NK-92 treated with Interleukin-12 subunit alpha and Interleukin-12 subunit beta, amount 100 ng/mL, for 24 hours (cell line): Measurements from ENCODE around the gene HPX.

Experiments used
- DNase-seq: peaks from one replicate; lab custom pipeline; 2025; lab: John Stamatoyannopoulos, UW

Gene HPX

DNA sequence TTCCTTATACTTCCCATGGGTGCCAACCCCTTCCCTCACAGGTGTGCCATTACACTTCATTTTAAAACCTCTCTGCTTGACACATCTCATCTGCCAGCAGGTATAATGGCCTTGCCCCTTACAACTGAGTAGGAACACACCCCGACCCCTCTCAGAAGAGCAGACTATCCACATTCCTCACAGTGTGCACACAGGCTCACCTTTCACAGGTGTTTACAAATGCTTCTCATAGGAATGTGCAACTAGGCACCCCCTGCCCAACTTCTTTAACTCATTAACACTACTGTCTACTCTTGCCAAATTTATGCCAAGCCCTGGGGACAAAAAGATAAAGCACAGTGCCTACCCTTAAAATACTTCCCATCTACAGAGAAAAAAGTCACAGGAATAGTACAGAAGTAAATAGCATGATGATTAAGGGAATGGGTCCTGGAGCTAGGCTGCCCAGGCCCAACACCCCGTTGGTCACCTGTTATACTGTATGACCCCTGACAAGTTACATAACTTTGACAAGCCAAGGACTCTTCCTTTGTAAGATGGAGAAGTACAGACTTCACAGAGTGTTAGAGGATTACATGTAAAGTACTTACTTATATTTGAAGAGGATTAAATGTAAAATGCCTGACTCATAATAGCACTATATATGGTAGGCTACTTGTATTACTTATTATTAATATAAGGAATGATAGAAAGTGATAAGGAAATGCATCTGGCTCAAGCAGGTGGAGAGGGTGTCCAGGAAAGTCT lies 17.7 kb upstream of the HPX start:
- DNase-seq: no peak

DNA sequence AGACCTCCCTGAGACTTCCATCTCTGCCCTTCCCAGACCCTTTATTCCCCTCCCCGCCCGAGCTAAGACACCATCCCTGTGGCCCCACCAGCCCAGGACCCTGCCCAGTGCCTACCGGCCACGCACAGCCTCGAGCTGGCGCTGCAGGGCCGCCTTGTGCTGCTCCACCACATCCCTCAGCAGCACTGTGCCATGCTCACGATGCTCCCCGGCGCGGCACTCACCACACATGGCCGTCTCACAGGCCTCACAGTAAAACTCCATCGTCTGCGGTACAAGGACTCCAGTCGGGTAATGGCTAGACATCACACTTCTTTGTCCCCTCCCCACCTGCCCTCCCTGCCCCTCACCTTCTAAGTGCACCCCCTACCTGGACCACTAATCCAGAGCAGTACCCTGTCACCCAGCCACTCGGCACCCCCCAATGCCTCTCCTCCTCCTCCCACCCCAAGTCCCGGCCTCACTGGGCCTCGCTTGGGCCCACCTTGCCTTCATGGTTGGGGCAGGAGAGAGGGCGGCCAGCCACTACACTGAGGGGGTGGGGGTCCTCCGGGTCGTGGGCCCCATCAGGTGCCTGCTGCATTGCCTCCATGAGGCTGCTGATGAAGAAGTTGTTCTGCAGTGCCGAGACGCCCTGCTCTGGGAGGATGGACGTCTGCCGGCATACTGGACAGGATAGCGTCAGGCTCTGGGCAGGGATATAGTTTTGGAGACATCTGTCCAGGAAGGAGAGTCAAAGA lies 17.0 kb upstream of the HPX start:
- DNase-seq: no peak

GRCh38 chr11:6456361-6457073 lies 15.7 kb upstream of the HPX start:
- DNase-seq: no peak

DNA sequence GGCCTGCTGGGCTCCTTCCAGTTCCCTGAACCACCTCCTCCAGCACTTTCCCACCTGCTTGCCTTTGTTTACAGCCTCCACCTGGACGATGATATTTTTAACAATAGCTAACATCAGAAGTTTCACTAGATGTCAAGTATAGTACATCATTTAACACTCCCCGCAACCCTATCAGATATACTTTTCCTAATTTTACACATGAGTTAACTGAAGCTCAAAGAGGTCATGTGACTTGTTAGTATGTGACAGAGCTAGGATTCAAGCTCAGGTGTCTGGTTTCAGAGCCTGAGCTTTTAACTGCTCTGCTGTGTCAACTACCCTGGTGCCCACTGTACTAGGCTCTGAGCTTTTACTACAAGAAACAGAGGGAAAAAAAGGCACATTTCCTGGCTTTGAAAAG lies 14.3 kb upstream of the HPX start:
- DNase-seq: no peak

- DNase-seq: no peak
These were observed 12.4 kb upstream of the HPX start for GRCh38 chr11:6453152-6453551.

DNA sequence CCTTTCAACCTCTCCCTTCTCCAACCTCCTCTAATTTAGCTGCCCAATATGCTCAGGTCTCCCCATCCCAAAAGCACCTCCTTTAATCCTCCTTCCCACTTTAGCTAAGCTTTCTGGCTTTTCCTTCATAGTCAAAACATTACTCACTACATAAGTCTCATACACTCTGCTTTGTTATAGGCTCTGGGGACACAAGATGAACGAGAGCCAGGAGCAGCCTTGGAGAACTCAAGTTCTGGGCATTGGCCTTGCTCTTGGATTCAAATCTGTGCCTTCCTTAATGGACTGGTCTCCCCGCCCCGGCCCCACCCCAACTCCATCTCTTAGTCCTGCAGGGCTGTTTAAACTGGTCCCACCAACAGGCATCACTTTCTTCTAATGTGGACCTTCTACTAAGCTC lies 11.4 kb upstream of the HPX start:
- no peak for DNase-seq

- DNase-seq: no peak
These were observed 7.8 kb upstream of the HPX start for GRCh38 chr11:6448574-6448973.

GRCh38 chr11:6443269-6444003 lies 2.6 kb upstream of the HPX start:
- DNase-seq: peak; percentile 30

- no peak for DNase-seq
These were observed 1.7 kb upstream of the HPX start for GRCh38 chr11:6442441-6442840.

GRCh38 chr11:6438979-6439571 lies 1.7 kb downstream of the HPX start:
- DNase-seq: no peak

DNA sequence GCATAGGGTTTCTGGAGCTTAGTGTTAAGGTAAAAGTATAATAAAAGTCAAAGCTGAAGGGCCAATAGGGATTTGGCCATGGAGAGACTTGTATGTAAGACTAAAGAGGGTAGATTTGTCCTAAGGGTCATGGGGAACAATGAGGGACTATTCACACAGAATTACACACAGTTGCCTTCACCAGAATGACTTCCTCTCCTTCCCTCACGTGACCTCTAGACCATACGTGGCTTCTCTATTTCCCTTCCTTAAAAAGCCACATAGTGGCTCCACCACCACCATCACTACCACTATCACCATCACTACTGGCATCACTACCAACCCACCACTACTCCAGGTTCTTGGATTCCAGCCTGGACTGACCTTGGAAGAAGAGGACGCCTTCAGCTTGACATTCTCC lies 2.8 kb downstream of the HPX start:
- DNase-seq: no peak

DNA sequence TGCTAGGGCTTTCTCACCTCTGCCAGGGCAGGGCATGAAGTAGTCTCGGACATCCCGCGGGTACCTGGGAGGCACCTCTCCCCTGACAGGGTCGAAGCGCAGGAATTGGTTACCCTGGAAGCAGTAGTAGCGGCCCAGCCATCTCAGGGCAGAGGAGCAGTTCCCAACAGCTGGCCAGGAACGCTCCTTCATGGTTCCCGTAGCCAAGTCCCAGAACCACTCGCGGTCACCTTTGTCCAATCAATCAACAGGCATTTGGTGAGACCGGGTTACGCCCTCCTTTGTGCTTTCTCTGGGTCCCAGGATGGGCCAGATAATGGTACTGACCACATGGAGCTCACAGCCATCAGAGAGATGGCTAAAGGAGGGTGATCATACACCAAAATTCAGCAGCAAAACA lies 3.4 kb downstream of the HPX start:
- DNase-seq: no peak

DNA sequence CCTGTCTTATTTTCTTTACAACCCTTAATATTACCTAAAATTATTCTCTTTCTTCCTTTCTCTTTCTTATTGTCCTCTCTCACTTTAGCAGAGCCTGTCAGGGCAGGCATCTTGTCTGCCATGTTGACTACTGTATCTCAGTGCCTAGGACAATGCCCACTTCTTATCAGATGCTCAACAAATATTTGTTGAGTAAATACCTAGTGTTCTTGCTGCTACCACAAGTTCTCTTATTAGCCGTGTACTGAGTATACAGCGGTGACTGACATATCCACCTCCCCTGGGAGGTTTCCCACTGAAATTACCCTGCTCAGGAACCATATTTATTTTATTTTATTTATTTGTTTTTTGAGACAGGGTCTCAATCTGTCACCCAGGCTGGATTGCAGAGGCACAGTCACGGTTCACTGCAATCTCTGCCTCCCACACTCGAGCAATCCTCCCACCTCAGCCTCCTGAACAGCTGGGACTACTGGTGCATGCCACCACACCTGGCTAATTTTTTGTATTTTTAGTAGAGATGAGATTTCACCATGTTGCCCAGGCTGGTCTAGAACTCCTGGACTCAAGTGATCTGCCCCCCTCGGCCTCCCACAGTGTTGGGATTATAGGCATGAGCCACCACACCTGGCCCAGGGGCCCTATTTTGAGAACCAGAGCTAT lies 6.7 kb downstream of the HPX start:
- no peak for DNase-seq

- no peak for DNase-seq
These were observed 8.9 kb downstream of the HPX start for GRCh38 chr11:6431861-6432260.

DNA sequence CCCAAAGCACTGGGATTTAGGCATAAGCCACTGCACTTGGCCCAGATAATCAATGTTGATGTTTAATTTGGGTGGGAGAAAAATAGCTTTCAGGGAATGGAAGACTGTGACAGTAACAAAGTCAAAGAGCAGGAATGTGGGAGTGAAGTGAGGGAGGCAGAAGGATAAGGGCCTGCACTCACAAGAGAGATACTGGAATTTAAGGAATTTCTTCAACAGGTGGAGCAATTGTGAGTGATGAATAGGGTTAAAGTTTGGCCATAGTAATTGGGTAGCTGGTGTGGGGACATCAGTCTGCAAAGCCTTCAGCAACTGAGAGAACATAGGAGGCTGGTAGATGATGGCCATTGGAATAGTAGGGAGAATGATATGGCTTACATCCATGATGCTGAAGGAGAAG lies 13.3 kb downstream of the HPX start:
- DNase-seq: no peak

DNA sequence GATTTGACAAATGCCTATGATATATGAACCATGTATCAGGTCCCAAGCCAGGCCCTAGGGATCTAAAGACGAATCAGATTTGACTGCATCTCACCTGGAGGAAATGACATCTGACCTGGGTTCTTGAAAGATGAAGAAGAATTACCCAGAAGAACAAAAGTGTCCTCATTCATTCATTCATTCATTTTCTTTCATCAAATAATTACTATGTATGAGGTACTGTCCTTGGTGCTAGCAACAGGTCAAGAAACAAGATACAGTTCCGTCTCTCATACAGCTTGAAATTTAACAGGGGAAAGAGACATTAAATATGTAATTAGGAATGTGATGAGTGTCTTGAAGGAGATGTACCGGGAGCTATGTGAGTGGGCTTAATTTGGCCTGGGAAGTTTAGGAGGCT lies 20.1 kb downstream of the HPX start:
- no peak for DNase-seq

DNA sequence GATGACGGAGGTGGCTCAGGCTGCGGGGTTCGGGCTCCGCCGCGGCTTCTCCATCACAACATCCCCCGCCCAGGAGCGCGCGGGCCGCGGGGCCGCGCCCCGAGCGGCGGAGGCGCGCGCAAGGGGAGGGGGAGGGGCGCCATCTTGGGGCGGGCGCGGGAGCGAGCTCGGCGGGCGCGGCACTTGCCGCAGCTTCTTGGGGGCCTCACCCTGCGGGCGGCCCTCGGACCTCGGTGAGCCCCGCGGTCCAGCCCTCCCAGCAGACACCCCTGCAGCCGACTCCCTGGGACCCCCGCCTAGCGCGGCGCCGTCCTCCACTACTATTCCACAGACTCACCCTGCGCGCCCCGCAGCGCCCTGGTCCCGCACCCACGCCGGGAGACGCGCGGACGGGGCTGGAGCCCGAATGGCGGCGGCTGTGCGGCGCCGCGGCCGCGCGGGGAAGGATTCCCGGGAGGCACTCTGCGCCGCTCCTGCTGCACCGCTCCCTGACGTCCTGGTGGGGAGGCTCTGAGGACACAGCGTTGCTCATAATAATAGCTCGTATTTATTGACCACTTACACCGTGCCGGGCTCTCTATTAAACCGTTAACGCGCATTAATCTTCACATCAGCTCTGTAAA lies 21.7 kb downstream of the HPX start, which contains the start of gene APBB1:
Gene APBB1 (minus strand): TSS at position 86 of the 623 bp plus-strand sequence. CDS start 7,747 bp downstream, outside the sequence.
- peak; percentile 33 for DNase-seq

DNA sequence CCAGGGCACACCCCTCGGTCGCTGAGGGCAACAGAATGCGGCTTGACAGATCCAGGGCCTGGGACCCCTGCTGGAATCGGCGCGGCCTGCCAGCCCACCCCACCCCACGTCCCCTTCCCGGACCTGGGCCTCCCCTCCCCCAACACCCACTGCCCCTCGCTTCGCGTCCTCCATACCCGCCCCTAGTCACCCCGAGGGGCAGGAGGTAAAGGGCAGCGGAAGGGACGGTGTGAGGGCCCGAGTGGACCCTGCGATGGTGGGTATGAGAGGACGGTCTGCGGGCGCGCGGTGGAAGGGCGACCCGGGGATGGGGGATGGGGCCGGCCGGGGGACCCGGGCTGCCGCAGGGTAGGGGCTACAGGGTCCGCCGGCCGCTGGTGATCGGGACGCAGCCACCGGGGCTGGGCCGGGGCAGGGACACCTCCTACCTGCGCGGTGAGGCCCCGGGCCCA lies 22.2 kb downstream of the HPX start:
- DNase-seq: no peak

GRCh38 chr11:6417907-6418556 lies 22.8 kb downstream of the HPX start:
- DNase-seq: no peak

GRCh38 chr11:6415797-6416196 lies 25.0 kb downstream of the HPX start:
- no peak for DNase-seq
